Heart left ventricle (tissue), 16 donors: ENCODE measurements around the gene FAM83F. TPM values are rescaled to one million over a fixed set of nuclear protein-coding genes. Genes with fewer than 3 reads are reported as not detected.
A peak's percentile ranks its signal among the peaks of the same experiment; 100 is the strongest.

Experiments used
- ATAC-seq, 4 donors: fragments of 200-7000 bp; cut with Tn5 transposase; one replicate each; pipeline ENCODE4 v1.9.1; 2020 to 2022; ENCODE audit warnings: moderate library complexity in 4 of 4, mild to moderate bottlenecking in 3 of 4, moderate number of reproducible peaks in 1 of 4
- DNase-seq, 5 donors: peaks; one replicate each; pipeline ENCODE4 v3.0.0-alpha.2; 2020
- H3K27ac ChIP-seq, 12 donors: fragments of 200-600 bp; sonication (generic) in 4 of 12; one replicate each; pipeline versions ENCODE4 v1.5.0 to v1.8.0; 2016 to 2022; ENCODE audit warnings: mild to moderate bottlenecking in 2 of 12
- H3K27me3 ChIP-seq, 9 donors: fragments of 200-600 bp; sonication (generic) in 2 of 9; one replicate each; pipeline versions ENCODE4 v1.5.1 to v1.8.0; 2016 to 2022; ENCODE audit warnings: mild to moderate bottlenecking in 3 of 9
- H3K36me3 ChIP-seq, 9 donors: fragments of 200-600 bp; sonication (generic) in 2 of 9; one replicate each; pipeline versions ENCODE4 v1.5.0 to v1.8.0; 2018 to 2022; ENCODE audit warnings: mild to moderate bottlenecking in 2 of 9
- H3K4me1 ChIP-seq, 12 donors: fragments of 200-600 bp; sonication (generic) in 4 of 12; one replicate each; pipeline versions ENCODE4 v1.5.0 to v1.8.0; 2016 to 2022; ENCODE audit warnings: mild to moderate bottlenecking in 3 of 12
- H3K4me3 ChIP-seq, 12 donors: fragments of 200-600 bp; sonication (generic) in 4 of 12; one replicate each; pipeline versions ENCODE4 v1.5.0 to v1.8.0; 2017 to 2022; ENCODE audit warnings: mild to moderate bottlenecking in 9 of 12, moderate library complexity in 4 of 12
- H3K9me3 ChIP-seq, 12 donors: fragments of 200-600 bp; sonication (generic) in 4 of 12; one replicate each; pipeline versions ENCODE4 v1.5.0 to v1.8.0; 2016 to 2022; ENCODE audit warnings: mild to moderate bottlenecking in 1 of 12
- POLR2A ChIP-seq, 2 donors: fragments of 450-650 bp; IDR thresholded peaks; one replicate each; pipeline ENCODE4 v1.6.1; 2017; ENCODE audit warnings: antibody characterized with exemption in 2 of 2, mild to moderate bottlenecking in 2 of 2, moderate library complexity in 2 of 2
- WGBS, 4 donors: extraction: QIAGEN DNeasy Blood & Tissue Kit in 2 of 4; methylation state at CpG; one replicate each; pipeline versions ENCODE4 v1.1.5 to v1.1.7; 2013 to 2018; 5-methylcytosine and 5-hydroxymethylcytosine counted together
- intact Hi-C, 10 donors: fragments of 100-400 bp; cut with DNase I; formaldehyde crosslinking; loops; one replicate each; pipeline versions ENCODE4 v1.11.1 to v1.14.2; 2022
- polyA plus RNA-seq, 2 donors: library from polyadenylated mRNA; stranded (reverse); fragments of 200-250 nt; gene quantifications; one replicate each; pipeline ENCODE4 v1.2.3, GENCODE V29; 2013
- total RNA-seq, 9 donors: library from RNA; depleted of rRNA in 2 of 9; stranded (reverse); fragments of >200 nt in 2 of 9; fragmentation: NEBNext Ultra II Directional in 3 of 9; extraction: Animal tissue kit (Norgen Biotek cat#: 25700) in 3 of 9; gene quantifications; one replicate each; pipeline versions ENCODE4 v1.1.0 to v1.2.4, GENCODE V29; 2016 to 2023
- TF ChIP-seq, protein P1 (sequence below), 12 donors: fragments of 200-600 bp; sonication (generic) in 4 of 12; IDR thresholded peaks; one replicate each; pipeline versions ENCODE4 v1.5.0 to v1.8.0; 2018 to 2022; ENCODE audit warnings: antibody characterized with exemption in 12 of 12, mild to moderate bottlenecking in 5 of 12
- donor health status: ischemic (EF 13 %, LVEDD 7.1; RV severe dilation, severe dysfunction).
- donor health status: healthy with polysubstance abuse.
- donor health status: DM: no; HTN: yes; CAD: no.
- donor health status: DM: no; HTN: no; CAD: no.
- donor health status: ischemic (EF 25% LVEDD 6.9; RV normal size, moderate dysfunction).
- donor health status: ischemic (EF 25% LVEDD 5.7; RV mildly dilated, moderate dysfunction).
- donor health status: healthy.
- donor health status: DM: yes; HTN: yes; CAD: no.
- donor health status: ischemic (EF 35%, LVEDD 5.7; RV mildly dilated, moderate dysfunction).
- donor health status: nonischemic (EF 11% LVEDD 7.7; RV severe dilation, severe dysfunction).
- donor health status: DM: yes; HTN: yes; CAD: no.
- donor health status: PGD.
- donor health status: ischemic (EF 29% LVEDD 5.4; RV normal size, mild dysfunction).
- donor health status: nonischemic (EF 23%, LVEDD 6.1; RV moderate dilation, normal function).

Gene FAM83F
- total and polyA plus RNA-seq, 11 donors = 1.3 to 6.6 (median 2.5) TPM

DNA sequence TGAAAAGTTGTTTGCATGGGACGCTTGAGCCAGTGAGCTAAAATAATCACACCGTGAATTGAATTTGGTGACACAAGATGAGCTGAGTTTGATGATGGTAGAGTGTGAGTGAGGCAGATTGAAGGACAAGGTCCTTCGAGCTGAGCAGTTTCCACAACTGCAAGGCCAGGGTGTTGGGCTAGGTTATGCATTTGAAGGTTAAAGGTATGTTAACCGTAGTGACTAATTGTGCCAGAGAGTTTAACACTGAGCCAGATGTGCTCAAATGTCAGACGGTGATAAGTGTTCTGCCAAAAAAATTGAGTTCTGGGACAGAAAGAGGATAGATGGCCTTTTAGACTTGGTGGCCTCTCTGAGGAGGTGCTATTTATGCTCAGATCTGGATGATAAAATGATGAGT is 89.5 kb downstream of the FAM83F start:
- peaks cover 0 to 45% (median 30%) of the 10 kb centered on the region in 12 donors for H3K4me1 ChIP-seq
- peak overlapping the region in 1 of 12 donors; percentile 10 for H3K27ac ChIP-seq
- ATAC-seq = peak in 2 of 4 donors; percentile 41 to 63
- H3K27me3 ChIP-seq = no peaks in the 10 kb centered on the region
- no peak overlapping the region for H3K4me3 ChIP-seq
- H3K9me3 ChIP-seq = no peaks in the 10 kb centered on the region
- DNase-seq = no peak
- 65 to 72% (median 71%) methylated on average over 5 of the region's 5 CpGs for WGBS, 4 donors
- intact Hi-C loops = no loop called here
- no peaks in the 10 kb centered on the region for H3K36me3 ChIP-seq
- TF ChIP-seq POLR2A (IDR thresholded peaks at IDR 0.05) = no peak
- TF ChIP-seq, protein P1, sequence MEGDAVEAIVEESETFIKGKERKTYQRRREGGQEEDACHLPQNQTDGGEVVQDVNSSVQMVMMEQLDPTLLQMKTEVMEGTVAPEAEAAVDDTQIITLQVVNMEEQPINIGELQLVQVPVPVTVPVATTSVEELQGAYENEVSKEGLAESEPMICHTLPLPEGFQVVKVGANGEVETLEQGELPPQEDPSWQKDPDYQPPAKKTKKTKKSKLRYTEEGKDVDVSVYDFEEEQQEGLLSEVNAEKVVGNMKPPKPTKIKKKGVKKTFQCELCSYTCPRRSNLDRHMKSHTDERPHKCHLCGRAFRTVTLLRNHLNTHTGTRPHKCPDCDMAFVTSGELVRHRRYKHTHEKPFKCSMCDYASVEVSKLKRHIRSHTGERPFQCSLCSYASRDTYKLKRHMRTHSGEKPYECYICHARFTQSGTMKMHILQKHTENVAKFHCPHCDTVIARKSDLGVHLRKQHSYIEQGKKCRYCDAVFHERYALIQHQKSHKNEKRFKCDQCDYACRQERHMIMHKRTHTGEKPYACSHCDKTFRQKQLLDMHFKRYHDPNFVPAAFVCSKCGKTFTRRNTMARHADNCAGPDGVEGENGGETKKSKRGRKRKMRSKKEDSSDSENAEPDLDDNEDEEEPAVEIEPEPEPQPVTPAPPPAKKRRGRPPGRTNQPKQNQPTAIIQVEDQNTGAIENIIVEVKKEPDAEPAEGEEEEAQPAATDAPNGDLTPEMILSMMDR (IDR thresholded peaks at IDR 0.05) = no peak

DNA sequence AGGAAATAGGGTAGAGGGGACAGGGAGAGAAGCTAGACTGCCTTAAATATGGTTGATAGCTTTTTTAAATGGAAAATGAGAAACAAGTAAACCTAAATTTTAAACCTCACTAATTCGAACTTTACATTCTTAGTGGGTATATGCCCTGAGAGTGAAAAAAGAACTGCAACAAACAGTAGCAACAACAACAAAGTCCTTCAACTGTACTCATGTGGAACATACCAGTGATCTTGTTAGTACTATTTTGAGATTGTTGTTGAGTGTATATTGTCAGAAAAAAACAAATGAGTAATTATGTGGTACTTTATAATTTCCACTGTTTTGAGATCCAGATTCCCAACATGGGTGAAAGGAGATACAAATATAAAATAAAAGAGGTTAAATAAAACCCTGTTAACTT is 94.1 kb downstream of the FAM83F start:
- Histone ChIP-seq H3K9me3 (no peaks in the 10 kb centered on the region), H3K4me1 (peaks cover 0 to 20% (median 8%) of the 10 kb centered on the region in 12 donors), H3K36me3 (no peaks in the 10 kb centered on the region), H3K4me3 (no peak overlapping the region), H3K27ac (no peak overlapping the region), H3K27me3 (no peaks in the 10 kb centered on the region)
- no peak for DNase-seq
- intact Hi-C loops = loop anchor here in 1 of 10 donors (5.0 kb wide), 1 partner anchor 33 kb away; no protein-coding TSS in a partner anchor
- no peak for ATAC-seq
- 82 to 92% (median 84%) methylated on average over 1 of the region's 1 CpG for WGBS, 4 donors
- no peak for TF ChIP-seq POLR2A (IDR thresholded peaks at IDR 0.05)
- TF ChIP-seq, protein P1 (IDR thresholded peaks at IDR 0.05) = no peak

Other genes with a start within 250 kb of the FAM83F start
- not detected for gene ENTHD1, start 101.2 kb upstream of the FAM83F start, total RNA-seq
- not detected for gene ENTHD1, start 101.2 kb upstream of the FAM83F start, polyA plus RNA-seq
- 1 to 10 TPM in 4 of 9 donors, under 1 TPM in 4, not detected in 1; 0.24 to 5.0 (median 1.2) TPM for gene GRAP2, start 93.9 kb upstream of the FAM83F start, total RNA-seq
- under 1 TPM; 0.30 to 0.57 TPM for gene GRAP2, start 93.9 kb upstream of the FAM83F start, polyA plus RNA-seq
- under 1 TPM in 1 of 9 donors, not detected in 8; 0.24 TPM for gene TMA7B, start 34.6 kb upstream of the FAM83F start, total RNA-seq
- gene TMA7B, start 34.6 kb upstream of the FAM83F start, polyA plus RNA-seq = not detected
- 10 to 100 TPM; 32.7 to 62.4 (median 41.1) TPM for gene TNRC6B, start 183.0 kb downstream of the FAM83F start, total RNA-seq
- gene TNRC6B, start 183.0 kb downstream of the FAM83F start, polyA plus RNA-seq = 10 to 100 TPM; 13.2 to 18.3 TPM